DMS153 treated with DMSO at 0.1 percent for 48 hours (cell line): ENCODE data around the gene EPB41L5.
"Not testable (repeated sequence)": the region's sequence is repeated elsewhere in the genome, so short reads cannot be mapped to it uniquely, and the experiment has no call there.

Experiments used
- DNase-seq: peaks from one replicate; lab custom pipeline; 2025; ENCODE audit not compliant: unreplicated experiment; lab: John Stamatoyannopoulos, UW

EPB41L5 gene

GRCh38 chr2:120195553-120195952 is 182.7 kb downstream of the EPB41L5 start:
- DNase-seq = no peak

GRCh38 chr2:120199817-120200459 is 187.1 kb downstream of the EPB41L5 start:
- not testable (repeated sequence) for DNase-seq

- no peak for DNase-seq
These were observed 190.6 kb downstream of the EPB41L5 start for GRCh38 chr2:120203251-120204021.

GRCh38 chr2:120204022-120204405 is 191.1 kb downstream of the EPB41L5 start:
- DNase-seq = no peak

GRCh38 chr2:120204417-120204816 is 191.5 kb downstream of the EPB41L5 start:
- no peak for DNase-seq

- no peak for DNase-seq
These were observed 192.2 kb downstream of the EPB41L5 start for GRCh38 chr2:120204945-120205670.

- DNase-seq = no peak
These were observed 193.2 kb downstream of the EPB41L5 start for GRCh38 chr2:120206022-120206581.

GRCh38 chr2:120208381-120209353 is 195.8 kb downstream of the EPB41L5 start:
- DNase-seq = no peak

- DNase-seq = no peak
These were observed 196.8 kb downstream of the EPB41L5 start for GRCh38 chr2:120209427-120210269.

GRCh38 chr2:120210270-120210693 is 197.4 kb downstream of the EPB41L5 start:
- no peak for DNase-seq

GRCh38 chr2:120218181-120218580 is 205.3 kb downstream of the EPB41L5 start:
- DNase-seq = no peak

- DNase-seq = no peak
These were observed 206.4 kb downstream of the EPB41L5 start for GRCh38 chr2:120219291-120219690.

- DNase-seq = no peak
These were observed 206.9 kb downstream of the EPB41L5 start for GRCh38 chr2:120219766-120220165.

GRCh38 chr2:120220756-120221155 is 207.9 kb downstream of the EPB41L5 start:
- no peak for DNase-seq

GRCh38 chr2:120221616-120222015 is 208.7 kb downstream of the EPB41L5 start:
- DNase-seq = no peak

GRCh38 chr2:120222186-120223033 is 209.5 kb downstream of the EPB41L5 start:
- DNase-seq = no peak

- DNase-seq = peak; percentile 82
These were observed 210.4 kb downstream of the EPB41L5 start, which contains the start of gene TMEM185B for GRCh38 chr2:120223034-120223912. Gene TMEM185B, minus strand, starts transcription at chr2:120223400. Its CDS starts 424 bp downstream, at chr2:120222976.
